GM21619 (cell line): ENCODE results near the gene TTC9B.
"Not testable (repeated sequence)": the region's sequence is repeated elsewhere in the genome, so short reads cannot be mapped to it uniquely, and the experiment has no call there.

Experiments used
- ATAC-seq: cut with Tn5 transposase; IDR thresholded peaks from one replicate; pipeline ENCODE4 v1.9.1; 2021; ENCODE audit not compliant: unreplicated experiment

The TTC9B gene

GRCh38 chr19:40175820-40176219 is 42.4 kb downstream of the TTC9B start:
- no peak for ATAC-seq

- no peak for ATAC-seq
Measured at GRCh38 chr19:40174092-40174491, 44.1 kb downstream of the TTC9B start.

GRCh38 chr19:40171293-40171692 is 46.9 kb downstream of the TTC9B start:
- not testable (repeated sequence) for ATAC-seq

- ATAC-seq: not testable (repeated sequence)
Measured at GRCh38 chr19:40170303-40170989, 47.7 kb downstream of the TTC9B start.

- not testable (repeated sequence) for ATAC-seq
Measured at GRCh38 chr19:40169482-40170302, 48.5 kb downstream of the TTC9B start.
